Naive thymus-derived CD8-positive, alpha-beta T cell (primary cell): ENCODE measurements around the gene DNAJB7. TPM values are rescaled to one million over a fixed set of nuclear protein-coding genes. Genes with fewer than 3 reads are reported as not detected.
"Not testable (repeated sequence)": the region's sequence is repeated elsewhere in the genome, so short reads cannot be mapped to it uniquely, and the experiment has no call there.

Source experiments
- ATAC-seq, 2 donors: fragments of 150-1000 bp; cut with Tn5 transposase in 1 of 2; sonication (Bioruptor Pico), chemical (Tn5 transposase) in 1 of 2; 1 replicate in 1 of 2; 2 replicates in 1 of 2; pipeline ENCODE4 v1.10.0; 2021; ENCODE audit warnings: mild to moderate bottlenecking in 2 of 2, moderate library complexity in 2 of 2
- POLR2A ChIA-PET: fragments of 350-600 bp; sonication (Branson Sonifier 250); formaldehyde crosslinking; loops from one replicate; lab custom pipeline; 2021; ENCODE audit warnings: antibody characterized with exemption; lab: Charles Lee
- DNase-seq, 10 donors: peaks; one replicate each; pipeline versions ENCODE4 v3.0.0 to v3.0.0-alpha.2; 2020 to 2022
- H3K27ac Mint-ChIP-seq, 10 donors: one replicate each; pipeline ENCODE4 v1.8.0; 2020 to 2022; ENCODE audit warnings: mild to moderate bottlenecking in 10 of 10, mixed read lengths in 10 of 10, moderate library complexity in 4 of 10, inconsistent platforms in 1 of 10
- H3K27me3 Mint-ChIP-seq, 5 donors: one replicate each; pipeline ENCODE4 v1.8.0; 2021 to 2022; ENCODE audit warnings: mixed read lengths in 5 of 5
- H3K36me3 Mint-ChIP-seq, 3 donors: one replicate each; pipeline ENCODE4 v1.8.0; 2020 to 2022; ENCODE audit warnings: mixed read lengths in 3 of 3, mild to moderate bottlenecking in 2 of 3, inconsistent platforms in 1 of 3
- H3K4me1 Mint-ChIP-seq, 4 donors: one replicate each; pipeline ENCODE4 v1.8.0; 2021 to 2022; ENCODE audit warnings: mixed read lengths in 4 of 4
- H3K4me3 Mint-ChIP-seq, 10 donors: one replicate each; pipeline ENCODE4 v1.8.0; 2020 to 2022; ENCODE audit warnings: mild to moderate bottlenecking in 10 of 10, mixed read lengths in 10 of 10, moderate library complexity in 6 of 10, inconsistent platforms in 1 of 10
- H3K9me3 Mint-ChIP-seq, 9 donors: one replicate each; pipeline ENCODE4 v1.8.0; 2020 to 2022; ENCODE audit warnings: mixed read lengths in 9 of 9, mild to moderate bottlenecking in 3 of 9, inconsistent platforms in 1 of 9, moderate library complexity in 1 of 9
- polyA plus RNA-seq, 3 donors: library from polyadenylated mRNA; unstranded; fragments of 300-500 nt; fragmentation: Illumina TruSeq; gene quantifications; one replicate each; pipeline ENCODE4 v1.2.3, GENCODE V29; 2021
- total RNA-seq, 8 experiments: library from RNA in 2 of 8; stranded (reverse) in 2 of 8; gene quantifications; one replicate each; pipeline ENCODE4 v1.2.3 and lab custom pipeline; 2021 to 2026

DNAJB7 gene
- total and polyA plus RNA-seq, 5 experiments from 2014 or later = 0.16 to 0.37 (median 0.32) TPM; not detected in 2

- Mint-ChIP-seq H3K36me3 (peaks cover 0 to 91% (median 14%) of the 10 kb centered on the region in 3 donors), H3K4me3 (no peak overlapping the region), H3K4me1 (peaks cover 8 to 22% (median 12%) of the 10 kb centered on the region in 4 donors), H3K27me3 (no peaks in the 10 kb centered on the region), H3K27ac (peak overlapping the region in 4 of 10 donors; percentile 11 to 63 (median 28)), H3K9me3 (no peaks in the 10 kb centered on the region)
- DNase-seq = no peak
- POLR2A ChIA-PET = interaction anchor here (0.9 kb wide), 1 partner anchor 18 kb away, joined by 3 read pairs; the partner anchor contains the start of genes ST13 and XPNPEP3
- no peak for ATAC-seq
These were observed 23.4 kb downstream of the DNAJB7 start for GRCh38 chr22:40838486-40838885.

GRCh38 chr22:40834619-40835018 lies 27.3 kb downstream of the DNAJB7 start:
- Mint-ChIP-seq H3K27ac (peak overlapping the region in 3 of 10 donors; percentile 18 to 43 (median 28)), H3K36me3 (peaks cover 0 to 90% (median 18%) of the 10 kb centered on the region in 3 donors), H3K4me1 (peaks cover 0 to 8% (median 2%) of the 10 kb centered on the region in 4 donors), H3K4me3 (no peak overlapping the region), H3K27me3 (no peaks in the 10 kb centered on the region), H3K9me3 (no peaks in the 10 kb centered on the region)
- no peak for DNase-seq
- POLR2A ChIA-PET = interaction anchor here (0.6 kb wide), 2 partner anchors 18 to 23 kb away, joined by 3 to 4 read pairs; partner anchors contain the start of gene XPNPEP3
- no peak for ATAC-seq

- H3K4me1 Mint-ChIP-seq = peaks cover 0 to 2% (median 0%) of the 10 kb centered on the region in 4 donors
- H3K9me3 Mint-ChIP-seq = no peaks in the 10 kb centered on the region
- no peak overlapping the region for H3K4me3 Mint-ChIP-seq
- peaks cover 0 to 83% (median 19%) of the 10 kb centered on the region in 3 donors for H3K36me3 Mint-ChIP-seq
- POLR2A ChIA-PET = no interaction called here
- no peak for DNase-seq
- ATAC-seq = no peak
- H3K27ac Mint-ChIP-seq = peak overlapping the region in 1 of 10 donors; percentile 55
- H3K27me3 Mint-ChIP-seq = no peaks in the 10 kb centered on the region
These were observed 32.8 kb downstream of the DNAJB7 start for GRCh38 chr22:40829131-40829530.

GRCh38 chr22:40826984-40827741 lies 34.8 kb downstream of the DNAJB7 start:
- DNase-seq (no peak), ATAC-seq (no peak)
- POLR2A ChIA-PET = no interaction called here
- no peaks in the 10 kb centered on the region for H3K27me3 Mint-ChIP-seq
- H3K4me3 Mint-ChIP-seq = no peak overlapping the region
- H3K4me1 Mint-ChIP-seq = no peaks in the 10 kb centered on the region
- no peaks in the 10 kb centered on the region for H3K9me3 Mint-ChIP-seq
- peak overlapping the region in 3 of 10 donors; percentile 5 to 47 (median 19) for H3K27ac Mint-ChIP-seq
- peaks cover 0 to 72% (median 14%) of the 10 kb centered on the region in 3 donors for H3K36me3 Mint-ChIP-seq

- H3K9me3 Mint-ChIP-seq, ATAC-seq, POLR2A ChIA-PET, H3K27me3 Mint-ChIP-seq, DNase-seq, H3K4me1 Mint-ChIP-seq, H3K4me3 Mint-ChIP-seq: not testable (repeated sequence)
- H3K36me3 Mint-ChIP-seq = peaks cover 0 to 64% (median 11%) of the 10 kb centered on the region in 3 donors
- H3K27ac Mint-ChIP-seq = peak overlapping the region in 1 of 10 donors; percentile 81
These were observed 35.6 kb downstream of the DNAJB7 start for GRCh38 chr22:40826292-40826691.

GRCh38 chr22:40823426-40823825 lies 38.5 kb downstream of the DNAJB7 start:
- POLR2A ChIA-PET = no interaction called here
- Mint-ChIP-seq H3K4me3 (no peak overlapping the region), H3K4me1 (peaks cover 4 to 12% (median 7%) of the 10 kb centered on the region in 4 donors), H3K9me3 (no peaks in the 10 kb centered on the region), H3K27ac (peak overlapping the region in 1 of 10 donors; percentile 15), H3K36me3 (peaks cover 0 to 42% (median 4%) of the 10 kb centered on the region in 3 donors), H3K27me3 (no peaks in the 10 kb centered on the region)
- DNase-seq (no peak), ATAC-seq (no peak)

- ATAC-seq (no peak), DNase-seq (no peak)
- H3K27me3 Mint-ChIP-seq = no peaks in the 10 kb centered on the region
- peaks cover 0 to 17% (median 0%) of the 10 kb centered on the region in 3 donors for H3K36me3 Mint-ChIP-seq
- H3K9me3 Mint-ChIP-seq = no peaks in the 10 kb centered on the region
- peak overlapping the region in 8 of 10 donors; percentile 53 to 96 (median 90) for H3K27ac Mint-ChIP-seq
- peak overlapping the region; percentile 82 to 99 (median 96) for H3K4me3 Mint-ChIP-seq
- POLR2A ChIA-PET = interaction anchor here (0.7 to 3.5 kb wide), 5 partner anchors 9 to 197 kb away, joined by 3 to 22 read pairs (median 4); partner anchors contain the start of genes RBX1, ST13 and XPNPEP3
- H3K4me1 Mint-ChIP-seq = peaks cover 18 to 38% (median 24%) of the 10 kb centered on the region in 4 donors
These were observed 42.2 kb downstream of the DNAJB7 start for GRCh38 chr22:40819599-40820140.

- ATAC-seq = peak; percentile 92 to 94
- Mint-ChIP-seq H3K4me1 (peaks cover 18 to 42% (median 28%) of the 10 kb centered on the region in 4 donors), H3K36me3 (peaks cover 0 to 16% (median 0%) of the 10 kb centered on the region in 3 donors), H3K27ac (peak within 1 kb of the TSS; percentile 76 to 96 (median 94)), H3K9me3 (no peaks in the 10 kb centered on the region), H3K4me3 (peak within 1 kb of the TSS; percentile 82 to 99 (median 96)), H3K27me3 (no peaks in the 10 kb centered on the region)
- DNase-seq = peak; percentile 76 to 92 (median 84)
- POLR2A ChIA-PET = interaction anchor here (0.7 to 3.5 kb wide), 6 partner anchors 9 to 135 kb away, joined by 3 to 22 read pairs (median 4); partner anchors contain the start of genes RBX1, ST13 and XPNPEP3
These were observed 42.9 kb downstream of the DNAJB7 start, which contains the start of gene SLC25A17 for GRCh38 chr22:40818747-40819598. Gene SLC25A17, minus strand, starts transcription at chr22:40819346. Its CDS starts 98 bp downstream, at chr22:40819248.

- Mint-ChIP-seq H3K4me1 (peaks cover 18 to 46% (median 30%) of the 10 kb centered on the region in 4 donors), H3K9me3 (no peaks in the 10 kb centered on the region), H3K4me3 (peak overlapping the region; percentile 82 to 99 (median 96)), H3K36me3 (peaks cover 0 to 18% (median 0%) of the 10 kb centered on the region in 3 donors), H3K27me3 (no peaks in the 10 kb centered on the region), H3K27ac (peak overlapping the region; percentile 76 to 96 (median 94))
- DNase-seq (peak in 4 of 10 donors; percentile 7 to 29 (median 22)), ATAC-seq (peak; percentile 3 to 5)
- POLR2A ChIA-PET = interaction anchor here (0.7 to 3.5 kb wide), 3 partner anchors 38 to 135 kb away, joined by 3 to 22 read pairs (median 4); partner anchors contain the start of genes ST13 and XPNPEP3
These were observed 43.6 kb downstream of the DNAJB7 start for GRCh38 chr22:40818192-40818746.

GRCh38 chr22:40817737-40818136 lies 44.2 kb downstream of the DNAJB7 start:
- Mint-ChIP-seq H3K36me3 (peaks cover 0 to 21% (median 2%) of the 10 kb centered on the region in 3 donors), H3K9me3 (no peaks in the 10 kb centered on the region), H3K27ac (peak overlapping the region in 8 of 10 donors; percentile 70 to 96 (median 86)), H3K4me3 (peak overlapping the region; percentile 82 to 99 (median 96)), H3K27me3 (no peaks in the 10 kb centered on the region), H3K4me1 (peaks cover 18 to 49% (median 32%) of the 10 kb centered on the region in 4 donors)
- no peak for ATAC-seq
- POLR2A ChIA-PET = interaction anchor here (3.5 kb wide), 1 partner anchor 39 kb away, joined by 22 read pairs; the partner anchor contains the start of genes ST13 and XPNPEP3
- no peak for DNase-seq

GRCh38 chr22:40813912-40814315 lies 48.0 kb downstream of the DNAJB7 start:
- no peak for ATAC-seq
- POLR2A ChIA-PET = no interaction called here
- peaks cover 0 to 26% (median 2%) of the 10 kb centered on the region in 3 donors for H3K36me3 Mint-ChIP-seq
- no peak for DNase-seq
- H3K4me1 Mint-ChIP-seq = peaks cover 26 to 42% (median 32%) of the 10 kb centered on the region in 4 donors
- H3K27me3 Mint-ChIP-seq = no peaks in the 10 kb centered on the region
- no peak overlapping the region for H3K27ac Mint-ChIP-seq
- no peak overlapping the region for H3K4me3 Mint-ChIP-seq
- H3K9me3 Mint-ChIP-seq = no peaks in the 10 kb centered on the region
